ENCODE measurements around the gene FGF12. TPM values are rescaled to one million over a fixed set of nuclear protein-coding genes. Genes with fewer than 3 reads are reported as not detected.
"Not testable (repeated sequence)": the region's sequence is repeated elsewhere in the genome, so short reads cannot be mapped to it uniquely, and the experiment has no call there.

Gene FGF12
- total RNA-seq, 4 donors from 2014 or later: 0.32 to 0.55 TPM; not detected in 2

- no peaks in the 10 kb centered on the region for H3K36me3 ChIP-seq
- H3K4me3 ChIP-seq: no peak overlapping the region
Measured at GRCh38 chr3:192715126-192715525, 12.2 kb downstream of the FGF12 start.

GRCh38 chr3:192711126-192711525, 16.2 kb downstream of the FGF12 start:
- DNase-seq; H3K4me1 ChIP-seq; intact Hi-C loops (cut with DNase I; ENCODE audit: low total_unique reads); H3K9me3 ChIP-seq; H3K27me3 ChIP-seq; H3K36me3 ChIP-seq; in situ Hi-C loops (cut with MboI; ENCODE audit: low pct_ligation_motif_present in 1 of 4, low pct_unique_long_range_greater_than_20kb in 1 of 4, low sequenced_read_pairs in 3 of 4); H3K4me3 ChIP-seq; H3K27ac ChIP-seq: not testable (repeated sequence)
- WGBS, 2 donors (ENCODE audit: low coverage in 1 of 2): 60 to 97% methylated on average over 1 to 22 of the region's 22 CpGs

More at GRCh38 chr3:192715126-192715525, 12.2 kb downstream of the FGF12 start:
- TF ChIP-seq POLR2A (IDR thresholded peaks at IDR 0.05): no peak
- Histone ChIP-seq H3K4me1 (no peaks in the 10 kb centered on the region), H3K27ac (no peak overlapping the region), H3K9me3 (no peaks in the 10 kb centered on the region), H3K27me3 (no peaks in the 10 kb centered on the region)
- intact Hi-C loops (cut with DNase I; ENCODE audit: low total_unique reads): no loop called here
- no peak for DNase-seq
- in situ Hi-C loops (cut with MboI; ENCODE audit: low pct_ligation_motif_present in 1 of 4, low pct_unique_long_range_greater_than_20kb in 1 of 4, low sequenced_read_pairs in 3 of 4): no loop called here

DNA sequence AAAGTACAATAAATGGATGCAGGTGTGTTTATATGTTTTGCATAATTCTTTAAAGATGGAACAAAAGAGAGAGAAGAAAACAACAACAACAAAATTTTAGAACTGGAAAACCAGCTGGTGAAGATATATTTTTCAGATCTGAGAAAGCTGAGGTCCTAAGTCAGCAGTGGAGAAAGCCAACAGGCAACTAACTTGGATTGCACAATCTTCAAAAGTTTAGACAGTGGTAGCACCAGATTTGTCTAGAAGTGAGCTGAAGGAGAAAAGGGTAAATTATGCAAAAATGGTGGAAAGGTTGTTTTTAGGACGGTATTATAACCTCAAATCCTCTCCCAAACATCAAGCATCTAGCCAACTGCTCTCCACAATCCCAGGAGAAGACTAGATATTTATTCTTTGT, 17.0 kb downstream of the FGF12 start:
- DNase-seq: no peak
- H3K9me3 ChIP-seq: no peaks in the 10 kb centered on the region
- in situ Hi-C loops (cut with MboI; ENCODE audit: low pct_ligation_motif_present in 1 of 4, low pct_unique_long_range_greater_than_20kb in 1 of 4, low sequenced_read_pairs in 3 of 4) (no loop called here), intact Hi-C loops (cut with DNase I; ENCODE audit: low total_unique reads) (no loop called here)
- H3K36me3 ChIP-seq: no peaks in the 10 kb centered on the region
- no peak overlapping the region for H3K27ac ChIP-seq
- H3K4me3 ChIP-seq: no peak overlapping the region
- no peaks in the 10 kb centered on the region for H3K27me3 ChIP-seq
- 10 to 42% methylated on average over 1 of the region's 1 CpG for WGBS, 2 donors (ENCODE audit: low coverage in 1 of 2)
- no peaks in the 10 kb centered on the region for H3K4me1 ChIP-seq
- TF ChIP-seq, protein P1, sequence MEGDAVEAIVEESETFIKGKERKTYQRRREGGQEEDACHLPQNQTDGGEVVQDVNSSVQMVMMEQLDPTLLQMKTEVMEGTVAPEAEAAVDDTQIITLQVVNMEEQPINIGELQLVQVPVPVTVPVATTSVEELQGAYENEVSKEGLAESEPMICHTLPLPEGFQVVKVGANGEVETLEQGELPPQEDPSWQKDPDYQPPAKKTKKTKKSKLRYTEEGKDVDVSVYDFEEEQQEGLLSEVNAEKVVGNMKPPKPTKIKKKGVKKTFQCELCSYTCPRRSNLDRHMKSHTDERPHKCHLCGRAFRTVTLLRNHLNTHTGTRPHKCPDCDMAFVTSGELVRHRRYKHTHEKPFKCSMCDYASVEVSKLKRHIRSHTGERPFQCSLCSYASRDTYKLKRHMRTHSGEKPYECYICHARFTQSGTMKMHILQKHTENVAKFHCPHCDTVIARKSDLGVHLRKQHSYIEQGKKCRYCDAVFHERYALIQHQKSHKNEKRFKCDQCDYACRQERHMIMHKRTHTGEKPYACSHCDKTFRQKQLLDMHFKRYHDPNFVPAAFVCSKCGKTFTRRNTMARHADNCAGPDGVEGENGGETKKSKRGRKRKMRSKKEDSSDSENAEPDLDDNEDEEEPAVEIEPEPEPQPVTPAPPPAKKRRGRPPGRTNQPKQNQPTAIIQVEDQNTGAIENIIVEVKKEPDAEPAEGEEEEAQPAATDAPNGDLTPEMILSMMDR (IDR thresholded peaks at IDR 0.05): no peak
- no peak for TF ChIP-seq POLR2AphosphoS5 (IDR thresholded peaks at IDR 0.05)
- TF ChIP-seq EP300 (IDR thresholded peaks at IDR 0.05; ENCODE audit: low read depth): no peak
- TF ChIP-seq POLR2A (IDR thresholded peaks at IDR 0.05): no peak

GRCh38 chr3:192706272-192706671, 21.1 kb downstream of the FGF12 start:
- Histone ChIP-seq H3K36me3 (no peaks in the 10 kb centered on the region), H3K4me1 (no peaks in the 10 kb centered on the region), H3K27ac (no peak overlapping the region), H3K27me3 (no peaks in the 10 kb centered on the region), H3K4me3 (no peak overlapping the region), H3K9me3 (no peaks in the 10 kb centered on the region)
- in situ Hi-C loops (cut with MboI; ENCODE audit: low pct_ligation_motif_present in 1 of 4, low pct_unique_long_range_greater_than_20kb in 1 of 4, low sequenced_read_pairs in 3 of 4): no loop called here
- WGBS, 2 donors (ENCODE audit: low coverage in 1 of 2): 86 to 88% methylated on average over 11 to 13 of the region's 13 CpGs
- intact Hi-C loops (cut with DNase I; ENCODE audit: low total_unique reads): no loop called here
- DNase-seq: no peak
- no peak for TF ChIP-seq POLR2AphosphoS5 (IDR thresholded peaks at IDR 0.05)
- TF ChIP-seq, protein P1 (IDR thresholded peaks at IDR 0.05): no peak
- no peak for TF ChIP-seq EP300 (IDR thresholded peaks at IDR 0.05; ENCODE audit: low read depth)
- TF ChIP-seq POLR2A (IDR thresholded peaks at IDR 0.05): no peak

- DNase-seq: no peak
- no peak overlapping the region for H3K27ac ChIP-seq
- no peaks in the 10 kb centered on the region for H3K27me3 ChIP-seq
- H3K36me3 ChIP-seq: no peaks in the 10 kb centered on the region
- in situ Hi-C loops (cut with MboI; ENCODE audit: low pct_ligation_motif_present in 1 of 4, low pct_unique_long_range_greater_than_20kb in 1 of 4, low sequenced_read_pairs in 3 of 4): no loop called here
- no peaks in the 10 kb centered on the region for H3K9me3 ChIP-seq
- intact Hi-C loops (cut with DNase I; ENCODE audit: low total_unique reads): no loop called here
- H3K4me1 ChIP-seq: no peaks in the 10 kb centered on the region
- TF ChIP-seq, protein P1 (IDR thresholded peaks at IDR 0.05): no peak
- no peak for TF ChIP-seq POLR2A (IDR thresholded peaks at IDR 0.05)
- no peak for TF ChIP-seq POLR2AphosphoS5 (IDR thresholded peaks at IDR 0.05)
- no peak for TF ChIP-seq EP300 (IDR thresholded peaks at IDR 0.05; ENCODE audit: low read depth)
- H3K4me3 ChIP-seq: no peak overlapping the region
Measured at GRCh38 chr3:192700885-192701284, 26.5 kb downstream of the FGF12 start.
